Activated CD4-positive, alpha-beta T cell treated with anti-CD3 and anti-CD28 coated beads for 4 hours (primary cell): Measurements from ENCODE around the gene RNF208.

ENCODE experiments used
- DNase-seq, 2 donors: peaks; one replicate each; pipeline ENCODE4 v3.0.0-alpha.2; 2020

The RNF208 gene

DNA sequence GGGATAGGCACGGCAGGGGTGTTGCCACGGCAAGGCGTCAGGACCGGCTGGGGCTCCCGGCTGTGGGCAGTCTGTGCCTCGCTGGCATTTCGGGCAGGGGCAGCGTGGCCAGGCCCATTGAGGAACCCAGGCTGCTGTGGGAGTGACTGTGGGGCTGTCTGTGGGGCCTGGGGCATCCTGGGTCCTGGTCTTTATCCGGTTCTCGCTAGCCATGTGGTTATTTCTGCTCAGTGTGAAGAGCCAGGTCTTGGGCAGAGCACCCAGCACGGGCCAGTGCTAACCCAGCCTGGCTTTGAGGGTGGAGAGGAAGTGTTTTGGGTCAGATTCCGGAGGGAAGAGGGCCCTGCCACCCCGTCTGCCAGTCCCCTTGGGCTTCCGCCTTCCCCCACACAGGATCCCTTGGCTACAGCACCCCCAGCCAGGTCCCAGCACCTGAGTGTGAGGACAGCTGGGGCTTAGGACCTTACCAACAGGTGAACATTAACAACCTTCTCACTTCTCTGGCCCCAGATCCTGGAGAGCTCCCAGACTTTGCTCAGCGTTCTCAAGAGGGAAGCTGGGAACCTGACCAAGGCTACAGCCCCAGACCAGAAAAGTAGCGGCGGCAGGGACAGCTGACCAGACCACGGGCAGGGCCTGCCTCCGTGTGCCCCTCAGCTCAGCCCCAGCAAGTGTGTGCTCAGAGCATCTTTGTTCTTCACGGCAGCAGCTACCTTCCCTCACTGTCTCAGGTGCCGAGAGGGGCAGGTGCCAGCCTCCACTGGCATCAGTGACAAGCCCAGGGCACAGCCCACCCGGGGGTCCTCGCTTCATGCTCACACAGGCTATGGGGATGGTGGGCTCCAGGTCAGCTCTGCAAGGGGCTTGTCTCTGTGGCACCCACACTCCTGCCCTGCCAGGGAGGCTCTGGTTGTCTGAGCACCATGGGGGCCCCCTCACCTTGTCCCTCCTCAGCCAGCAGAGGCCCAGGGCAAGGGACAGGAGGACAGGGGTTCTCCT, 32.4 kb downstream of the RNF208 start:
- DNase-seq, result no peak

DNA sequence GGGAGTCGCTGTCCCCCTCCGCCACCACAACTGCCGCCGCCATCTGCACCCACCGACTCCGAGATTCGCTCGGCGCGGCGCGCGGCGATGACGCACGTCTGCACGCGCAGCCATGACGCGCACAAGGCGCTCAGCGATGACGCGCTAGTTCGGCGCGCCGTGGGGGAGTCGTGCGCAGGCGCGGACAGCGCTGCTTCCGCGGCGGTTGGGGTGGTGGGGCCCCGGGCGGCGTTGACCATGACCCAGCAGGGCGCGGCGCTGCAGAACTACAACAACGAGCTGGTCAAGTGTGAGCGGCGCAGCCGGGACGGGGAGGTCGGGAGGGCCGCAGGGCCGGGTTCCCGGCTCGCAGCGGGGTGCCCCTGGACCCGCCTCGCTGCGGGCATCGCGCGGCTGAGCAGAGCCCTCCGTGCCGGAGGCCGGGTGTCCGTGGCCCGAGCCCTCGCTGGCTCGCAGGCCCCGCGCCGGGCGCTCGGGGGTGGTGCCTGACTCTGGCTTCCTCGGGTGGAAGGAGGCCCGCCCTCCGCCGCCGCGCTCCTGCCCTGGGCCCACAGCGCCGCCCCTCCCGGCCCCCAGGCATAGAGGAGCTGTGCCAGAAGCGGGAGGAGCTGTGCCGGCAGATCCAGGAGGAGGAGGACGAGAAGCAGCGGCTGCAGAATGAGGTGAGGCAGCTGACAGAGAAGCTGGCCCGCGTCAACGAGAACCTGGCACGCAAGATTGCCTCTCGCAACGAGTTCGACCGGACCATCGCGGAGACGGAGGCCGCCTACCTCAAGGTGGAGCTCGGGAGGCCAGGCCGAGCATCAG, 33.3 kb downstream of the RNF208 start, which contains the start of the genes ANAPC2 and SSNA1:
Gene ANAPC2 (minus strand): TSS at position 71 of the 807 bp plus-strand sequence. CDS start 28 bp downstream, at position 43.
Gene SSNA1 (plus strand): TSS at position 187 of the 807 bp plus-strand sequence. CDS start 51 bp downstream, at position 238.
- DNase-seq, result peak; percentile 90 to 92

DNA sequence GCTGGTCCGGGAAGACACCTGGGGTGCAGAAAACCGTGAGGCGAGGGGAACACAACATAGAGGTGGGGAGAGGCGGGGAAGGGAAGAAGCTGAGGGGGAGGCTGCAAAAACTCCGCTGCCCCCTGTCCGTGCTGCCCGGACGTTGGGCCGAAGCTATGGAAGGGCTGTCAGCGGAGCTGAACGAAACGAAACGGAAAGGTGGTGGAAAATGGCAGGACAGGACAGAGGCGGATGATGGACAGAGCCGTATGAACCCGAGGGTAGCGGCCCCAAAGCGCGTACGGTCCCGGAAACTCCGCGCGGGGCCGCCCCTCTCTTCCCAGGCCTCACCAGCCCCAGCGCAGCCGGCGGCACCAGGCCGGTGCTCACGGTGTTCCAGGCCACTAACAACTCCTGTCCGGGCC, 34.0 kb downstream of the RNF208 start:
- DNase-seq, result no peak

DNA sequence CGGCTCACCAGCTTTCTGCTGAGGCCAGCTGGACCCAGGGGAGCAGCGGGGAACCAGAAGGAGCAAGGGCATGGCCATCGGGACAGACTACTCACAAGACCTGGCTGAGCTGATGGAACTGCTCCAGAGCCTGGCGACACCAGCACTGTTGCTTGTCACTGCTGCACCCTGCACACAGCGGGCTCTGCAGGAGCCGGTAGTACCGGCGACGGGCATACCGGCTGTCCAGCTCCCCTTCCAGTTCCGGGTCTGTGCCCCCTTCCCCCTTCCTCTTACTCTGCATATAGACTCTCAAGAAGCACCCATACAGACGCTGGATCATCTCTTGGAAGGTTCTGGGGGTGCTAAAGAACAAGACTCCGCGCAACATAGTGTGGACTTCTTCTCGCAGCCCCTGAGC, 34.7 kb downstream of the RNF208 start:
- DNase-seq, result no peak

DNA sequence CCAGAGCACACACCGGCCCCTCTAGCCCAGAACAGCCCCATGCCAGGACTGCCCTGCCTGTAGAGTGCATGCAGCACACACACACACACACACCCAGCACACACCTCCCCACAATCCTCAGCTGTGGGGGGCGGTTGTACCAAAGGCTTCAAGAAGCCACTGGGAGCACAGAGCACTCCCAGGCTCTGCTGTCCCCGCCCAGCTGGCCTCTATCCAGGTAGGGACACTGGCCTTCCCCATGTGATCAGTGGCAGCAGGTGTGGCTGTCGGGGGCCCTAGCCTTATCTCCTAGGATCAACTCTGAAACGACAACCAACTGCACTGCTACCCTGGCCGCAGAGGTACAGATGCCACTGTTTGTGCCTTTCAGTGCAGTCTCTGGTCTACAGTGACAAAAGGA, 35.7 kb downstream of the RNF208 start:
- DNase-seq, result no peak

DNA sequence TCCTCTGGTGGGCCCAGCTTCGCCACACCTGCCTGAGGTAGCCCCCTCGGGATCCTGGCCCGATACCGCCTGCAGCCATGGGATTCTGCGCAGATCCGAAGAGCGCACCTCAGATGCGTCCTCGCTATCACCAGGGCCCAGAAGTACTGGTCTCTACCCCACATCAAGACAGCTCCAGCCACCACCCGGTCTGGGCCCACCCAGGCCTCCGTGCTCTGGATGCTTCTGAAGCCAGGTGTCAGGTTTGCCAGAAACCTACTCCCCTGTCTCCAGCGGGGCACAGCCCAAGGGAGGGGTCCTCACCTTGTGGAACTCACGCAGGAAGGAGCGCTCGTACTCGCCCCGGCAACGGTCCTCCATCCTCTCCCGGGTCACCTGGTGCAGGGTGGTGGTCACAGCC, 36.1 kb downstream of the RNF208 start:
- DNase-seq, result no peak

DNA sequence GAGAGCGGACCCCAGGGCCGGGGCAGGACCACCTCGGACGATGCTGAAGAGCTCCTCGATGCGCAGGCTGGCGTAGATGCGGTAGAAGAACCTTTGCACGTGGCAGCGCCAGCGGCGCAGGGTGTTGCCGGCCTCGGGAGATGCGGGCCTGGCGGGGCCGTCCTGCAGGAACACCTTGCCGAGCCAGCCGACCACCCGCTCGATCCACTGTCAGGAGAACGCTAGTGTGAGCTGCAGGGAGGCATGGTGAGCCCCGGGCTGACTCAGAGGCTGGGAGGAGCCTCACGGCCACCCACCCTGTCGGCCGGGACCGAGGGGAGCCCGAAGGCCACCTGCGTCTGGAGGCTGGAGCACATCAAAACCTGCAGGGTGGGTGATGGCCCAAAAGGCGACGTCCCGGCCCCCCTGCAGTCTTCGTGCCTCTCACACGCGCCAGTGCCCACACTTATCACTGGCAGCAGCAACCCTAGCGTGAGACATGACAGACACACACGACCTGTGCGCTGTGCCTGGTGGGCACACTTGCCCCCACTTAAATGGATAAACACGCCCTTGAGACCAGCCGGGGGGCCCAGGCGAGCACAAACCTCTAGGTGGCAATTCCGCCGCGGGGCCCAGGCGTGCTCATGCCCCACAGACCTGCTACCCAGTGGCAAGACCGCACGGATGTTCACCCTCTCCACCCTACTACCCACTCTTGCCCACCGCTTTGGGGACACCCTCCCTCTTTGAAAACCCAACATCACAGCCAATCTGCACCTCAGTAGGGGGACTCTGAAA, 37.0 kb downstream of the RNF208 start:
- no peak for DNase-seq

DNA sequence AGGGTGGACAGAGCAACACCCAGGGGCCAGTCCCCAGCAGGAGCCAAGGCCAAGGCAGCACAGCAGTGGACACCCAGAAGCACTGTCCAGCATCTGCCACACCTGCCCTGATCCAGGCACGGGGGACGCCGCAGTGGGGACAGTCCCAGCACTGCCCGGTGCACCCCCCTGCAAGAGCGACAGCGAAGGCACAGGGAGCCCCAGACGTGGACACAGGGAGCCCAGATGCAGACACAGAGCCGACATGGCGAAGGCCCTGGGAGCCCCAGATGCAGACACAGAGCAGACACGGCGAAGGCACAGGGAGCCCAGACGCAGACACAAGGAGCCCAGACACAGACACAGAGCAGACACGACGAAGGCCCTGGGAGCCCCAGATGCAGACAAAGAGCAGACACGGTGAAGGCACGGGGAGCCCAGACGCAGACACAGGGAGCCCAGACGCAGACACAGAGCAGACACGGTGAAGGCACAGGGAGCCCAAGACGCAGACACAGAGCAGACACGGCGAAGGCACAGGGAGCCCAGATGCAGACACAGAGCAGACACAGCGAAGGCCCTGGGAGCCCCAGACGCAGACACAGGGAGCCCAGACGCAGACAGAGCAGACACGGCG, 38.0 kb downstream of the RNF208 start:
- no peak for DNase-seq

DNA sequence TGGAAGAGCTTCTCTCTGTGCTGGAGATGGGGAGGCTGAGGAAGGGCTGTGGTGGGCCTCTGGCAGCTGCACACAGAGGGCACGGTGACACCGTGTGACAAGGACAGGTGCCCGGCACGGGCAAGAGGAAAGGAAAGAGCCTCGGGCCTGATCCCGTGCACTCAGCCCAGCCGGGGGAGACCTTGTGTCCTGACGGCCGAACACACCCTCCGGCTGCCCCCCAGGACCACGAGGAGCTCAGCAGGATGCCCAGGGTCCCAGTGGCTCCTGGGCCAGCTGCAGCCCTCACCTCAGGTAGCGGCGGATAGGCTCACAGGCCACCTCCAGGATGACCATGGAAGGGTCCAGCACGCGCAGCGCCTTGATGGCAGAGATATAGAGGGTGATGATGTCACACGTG, 39.2 kb downstream of the RNF208 start:
- no peak for DNase-seq

DNA sequence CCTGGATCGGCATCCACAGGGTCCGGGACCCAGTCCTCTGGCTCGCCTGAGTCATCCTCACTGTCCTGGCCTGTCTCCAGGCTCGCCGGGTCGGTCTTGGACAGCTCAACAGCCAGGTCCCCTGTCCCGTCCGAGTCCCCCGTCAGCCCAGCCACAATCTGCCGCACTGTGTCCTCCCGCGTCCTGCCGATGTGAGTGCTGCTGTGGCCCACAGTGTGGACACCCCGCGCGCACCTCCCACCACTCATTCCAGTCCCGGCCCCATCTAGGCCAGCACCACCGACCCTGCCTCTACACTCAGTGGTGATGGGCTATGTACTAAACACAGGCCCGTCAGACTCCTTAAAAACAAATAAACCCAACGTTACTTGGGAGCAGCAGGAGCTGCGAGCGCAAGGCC, 40.4 kb downstream of the RNF208 start:
- no peak for DNase-seq

DNA sequence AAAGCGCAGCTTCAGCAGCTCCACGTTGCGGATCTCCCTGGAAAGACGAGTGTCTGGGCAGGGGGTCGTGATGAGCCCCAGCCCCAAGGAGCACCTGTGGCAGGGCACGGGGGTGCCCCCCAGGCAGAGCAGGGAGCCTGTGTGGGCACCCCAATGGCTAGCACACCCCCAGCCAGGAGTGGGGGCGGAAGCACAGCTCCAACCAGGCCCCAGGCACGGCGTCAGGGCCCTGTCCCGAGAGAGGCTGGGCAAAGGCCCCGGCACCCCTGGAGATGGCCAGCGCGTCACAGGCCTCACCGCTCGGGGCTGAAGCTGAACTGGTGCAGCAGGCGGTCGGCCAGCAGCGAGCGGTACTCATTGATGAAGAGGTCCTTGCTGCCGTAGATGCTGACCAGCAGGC, 41.5 kb downstream of the RNF208 start:
- DNase-seq, result no peak

DNA sequence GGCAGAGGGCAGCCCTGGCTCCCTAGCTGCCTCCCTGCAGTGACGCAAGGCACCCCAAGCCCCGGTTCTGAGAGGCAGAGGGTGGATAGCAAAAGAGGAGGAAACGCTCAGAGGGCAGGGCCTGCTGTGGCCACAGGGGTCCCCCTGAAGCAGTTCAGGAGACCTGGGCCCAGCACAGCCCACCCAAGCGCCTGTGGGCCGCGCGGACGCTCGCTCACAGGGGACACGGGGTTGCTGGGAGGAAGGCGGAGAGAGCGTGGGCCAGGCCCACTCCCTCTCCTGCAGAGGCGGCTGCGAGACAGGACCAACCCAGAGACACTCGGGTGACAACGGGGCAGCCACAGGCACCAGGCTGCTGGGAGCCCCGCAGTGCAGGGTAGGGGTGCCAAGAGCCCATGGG, 42.3 kb downstream of the RNF208 start:
- DNase-seq, result no peak

DNA sequence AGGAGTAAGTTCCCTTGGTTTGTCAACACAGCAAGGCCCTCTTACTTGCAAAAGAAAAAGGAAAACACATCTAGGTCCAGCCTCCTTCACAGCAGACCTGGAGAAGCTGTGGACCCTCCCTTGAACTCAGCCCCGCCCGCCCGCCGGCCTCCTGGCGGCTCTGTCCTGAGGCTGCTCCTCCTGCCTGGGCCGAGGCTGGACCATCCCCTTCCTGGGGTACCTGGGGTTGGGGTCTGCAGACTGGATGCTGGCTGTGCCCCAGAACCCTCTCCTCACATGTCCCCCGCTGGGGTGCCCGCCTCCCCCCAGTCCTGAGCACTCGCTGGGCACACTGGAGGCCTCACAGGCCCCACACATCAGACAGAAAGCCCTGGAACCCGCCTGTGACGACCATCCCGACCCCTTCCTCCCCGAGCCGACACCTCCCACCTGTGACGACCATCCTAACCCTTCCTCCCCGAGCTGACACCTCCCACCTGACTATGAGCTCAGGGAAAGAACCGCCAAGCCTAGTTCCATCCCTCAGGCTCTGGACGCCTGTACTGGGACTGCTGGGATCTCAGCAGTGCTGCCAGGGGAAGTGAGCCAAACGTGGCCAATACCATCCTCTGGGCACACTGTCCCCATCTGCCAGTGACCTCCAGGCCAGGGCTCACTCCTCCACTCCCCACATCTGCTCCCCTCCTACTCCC, 43.0 kb downstream of the RNF208 start:
- no peak for DNase-seq

DNA sequence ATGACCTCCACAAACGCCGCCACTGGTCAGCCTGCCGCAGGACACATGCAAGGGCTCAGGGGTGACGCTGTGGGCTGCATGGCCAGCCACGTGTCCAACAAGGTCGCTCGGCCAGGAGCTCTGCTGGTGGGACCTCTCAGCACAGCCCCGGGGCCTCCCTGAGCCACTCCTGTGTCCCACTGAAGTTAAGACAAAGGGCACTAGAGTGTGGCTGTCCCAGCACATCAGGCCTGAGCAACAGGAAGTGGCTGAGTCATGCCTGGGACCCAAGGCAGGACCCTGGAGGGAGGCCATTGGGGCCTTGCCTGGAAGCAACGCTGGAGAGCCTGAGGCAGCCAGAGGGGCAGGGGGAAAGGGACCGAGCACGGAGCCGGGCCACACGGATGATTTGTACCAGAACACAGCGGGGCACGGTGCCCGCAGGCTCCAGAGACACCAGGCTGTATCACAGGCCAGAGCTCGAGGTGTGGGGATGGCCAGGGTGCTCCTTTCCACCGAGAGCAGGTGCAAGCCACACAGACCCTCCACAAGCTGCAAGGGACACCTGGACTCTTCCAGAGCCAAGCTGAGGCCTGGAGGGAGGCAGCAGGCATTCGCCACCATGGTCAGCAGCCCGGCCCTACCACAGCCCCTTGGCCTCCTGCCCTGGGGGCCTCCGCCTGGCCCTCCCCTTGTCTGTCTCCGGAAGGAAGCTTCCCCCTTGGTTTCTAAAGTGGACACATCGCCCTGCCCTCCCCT, 43.7 kb downstream of the RNF208 start:
- DNase-seq, result no peak

DNA sequence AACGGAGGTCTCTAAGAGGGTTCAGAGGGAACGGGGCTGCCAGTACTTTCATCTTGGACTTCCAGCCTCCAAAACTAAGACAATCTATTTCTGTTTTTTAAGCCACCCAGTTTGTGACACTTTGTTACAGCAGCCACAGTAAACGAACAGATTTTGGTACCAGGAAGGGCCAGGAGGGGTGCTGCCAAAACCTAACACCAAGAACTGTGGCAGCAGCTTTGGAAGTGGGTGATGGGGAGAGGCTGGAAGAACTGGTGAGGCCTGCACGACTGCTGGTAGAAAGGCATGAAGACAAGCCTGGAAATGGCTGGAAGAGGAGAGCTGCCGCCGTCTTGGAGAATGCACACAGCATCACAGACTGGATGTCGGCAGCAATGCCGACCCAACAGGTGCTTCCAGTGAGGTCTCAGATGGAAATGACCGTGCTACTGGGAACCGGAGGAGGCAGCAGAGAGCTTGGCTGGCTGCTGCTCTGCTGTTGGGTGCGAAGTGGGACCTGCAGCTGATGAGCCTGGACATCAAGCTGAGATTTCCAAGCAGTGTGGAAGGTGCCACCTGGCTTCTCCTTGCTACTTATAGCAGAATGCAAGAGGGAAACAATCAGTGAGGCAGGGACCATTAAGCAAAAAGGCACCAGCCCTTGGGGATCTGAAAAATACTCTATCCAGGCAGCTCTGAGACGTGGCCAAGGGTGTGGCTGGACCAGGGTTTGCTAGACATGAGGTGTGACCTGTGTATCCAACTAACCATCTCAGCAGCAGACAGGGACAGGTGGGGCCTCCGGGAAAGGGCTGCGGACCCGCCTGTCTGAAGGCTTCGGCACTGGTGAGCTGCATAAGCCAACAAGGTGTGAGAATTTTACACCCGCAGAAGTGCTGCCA, 45.5 kb downstream of the RNF208 start:
- no peak for DNase-seq

DNA sequence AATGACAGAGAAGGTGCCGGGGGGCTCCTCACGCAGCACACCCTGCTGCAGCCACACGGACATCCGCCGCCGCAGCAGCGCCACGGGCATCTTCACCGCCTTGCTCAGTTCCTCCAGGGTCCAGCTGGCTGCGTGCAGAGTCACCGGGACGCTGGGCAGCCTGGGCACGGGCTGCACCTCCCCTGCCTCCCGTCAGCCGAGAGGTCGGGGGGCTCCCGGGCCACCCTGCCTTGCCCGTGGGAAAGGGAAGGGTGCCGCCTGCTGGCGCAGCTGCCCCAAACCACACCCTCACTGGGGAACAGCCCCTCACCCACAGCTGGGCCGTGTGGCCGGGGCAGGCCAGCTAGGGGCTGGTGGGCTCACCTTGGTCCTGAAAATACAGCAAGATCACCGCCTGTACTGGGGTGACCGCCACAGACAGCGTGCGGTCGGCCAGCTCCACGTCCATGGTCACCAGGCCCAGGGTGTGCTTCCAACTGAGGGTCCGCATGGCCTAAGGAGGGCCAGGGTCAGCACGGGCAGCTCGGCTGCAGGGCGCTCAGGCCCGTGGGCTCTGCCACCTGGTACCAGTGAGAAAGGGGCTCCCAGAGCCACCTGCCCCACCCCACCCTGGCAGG, 46.6 kb downstream of the RNF208 start:
- DNase-seq, result no peak

DNA sequence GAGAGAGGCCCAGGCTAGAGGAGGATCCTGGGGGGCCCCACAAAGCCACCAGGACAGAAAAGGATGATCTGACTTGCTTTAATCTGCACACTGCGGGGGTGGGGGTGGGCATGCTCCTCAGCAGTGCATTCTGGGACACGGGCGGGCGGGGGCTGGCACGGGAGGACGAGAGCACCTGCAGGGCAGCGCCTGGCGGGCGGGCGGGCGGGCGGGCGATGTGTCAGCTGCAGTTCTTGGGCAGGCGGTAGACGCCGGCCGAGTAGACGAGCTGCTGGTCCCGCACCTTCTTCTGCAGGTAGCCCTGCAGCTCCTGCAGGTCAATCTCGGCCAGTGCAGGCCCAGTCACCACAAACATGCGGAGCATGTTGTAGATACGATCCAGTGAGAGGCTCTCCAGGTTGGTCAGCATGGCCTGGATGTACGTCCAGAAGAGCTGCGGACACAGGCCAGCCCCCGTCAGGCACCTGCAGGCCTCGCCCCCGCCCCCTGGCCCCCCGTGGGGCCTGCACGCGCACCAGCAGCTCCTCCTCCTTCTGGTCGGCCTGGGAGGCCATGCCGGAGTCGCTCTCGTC, 47.2 kb downstream of the RNF208 start:
- DNase-seq, result no peak

DNA sequence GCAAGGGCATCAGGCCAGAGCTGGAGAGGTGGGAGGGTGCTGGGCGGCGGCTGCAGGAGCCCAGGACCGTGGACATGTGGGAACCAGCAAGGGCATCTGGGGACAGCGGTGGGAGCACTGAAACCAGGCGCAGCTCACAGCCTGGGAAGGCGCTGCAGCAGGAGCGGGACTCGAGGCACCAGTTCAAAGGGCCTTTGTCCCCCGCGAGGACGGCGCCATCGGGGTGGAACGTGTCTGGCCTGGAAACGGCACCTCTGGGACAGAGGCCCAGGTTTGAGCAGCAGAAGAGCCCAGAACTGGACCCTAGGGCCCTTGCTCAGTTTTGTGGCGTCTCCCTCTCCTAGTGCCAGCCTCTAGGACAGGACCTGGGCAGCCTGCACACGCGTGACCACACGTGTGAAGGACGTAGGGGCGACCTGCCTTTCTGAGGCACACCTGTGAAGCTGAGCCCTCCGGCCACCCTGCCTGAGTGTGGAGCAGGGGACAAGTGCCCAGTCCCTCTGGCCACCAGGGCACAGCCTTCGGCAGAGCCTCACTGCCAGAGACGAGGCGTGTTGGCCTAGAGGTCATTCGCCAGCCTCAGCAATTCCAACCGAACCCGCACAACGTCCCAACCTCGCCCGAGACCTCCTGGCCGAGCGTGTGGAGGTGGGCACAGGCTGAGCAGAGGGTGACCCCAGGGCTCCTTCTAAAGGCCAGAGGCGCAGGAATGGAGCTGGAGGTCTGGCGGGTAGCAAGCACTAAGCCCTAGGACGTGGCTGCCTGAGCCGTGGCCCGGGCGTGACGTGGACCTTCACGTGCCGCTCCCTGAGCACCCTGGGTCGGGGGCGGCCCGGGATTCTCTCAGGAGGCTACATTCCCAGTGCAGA, 48.0 kb downstream of the RNF208 start:
- no peak for DNase-seq
